Measurements from ENCODE around the gene FEM1B. TPM values are rescaled to one million over a fixed set of nuclear protein-coding genes. Genes with fewer than 3 reads are reported as not detected.

FEM1B gene
- total and polyA plus RNA-seq, 2 donors (not counting 3 experiments of a cell fraction or from before 2014, with no cell fraction given), result 11.1 to 33.2 TPM

- no peak for FAIRE-seq
- CTCF ChIA-PET, result interaction anchor here (0.7 to 5.6 kb wide), 5 partner anchors 50 to 620 kb away, joined by 3 to 233 read pairs (median 5); no protein-coding TSS in a partner anchor
- H3K36me3 ChIP-seq (ENCODE audit: control insufficient read depth in 2 of 2, extremely low read depth in 1 of 2, insufficient read depth in 2 of 2, low read length in 2 of 2), result no peaks in the 10 kb centered on the region
Measured at GRCh38 chr15:68304589-68305337, 27.2 kb downstream of the FEM1B start.

More at GRCh38 chr15:68304589-68305337, 27.2 kb downstream of the FEM1B start:
- Histone ChIP-seq H2AFZ (ENCODE audit: low read depth, low read length) (no peak overlapping the region), H3K9ac (replicated peaks; ENCODE audit: extremely low read depth, insufficient read depth, low read length) (no peak overlapping the region), H3K9me3 (replicated peaks; ENCODE audit: control insufficient read depth, insufficient read depth, low read length) (no peaks in the 10 kb centered on the region), H3K27me3 (ENCODE audit: control insufficient read depth in 2 of 2, insufficient read depth in 2 of 2, low read length in 2 of 2) (no peaks in the 10 kb centered on the region), H3K79me2 (ENCODE audit: control insufficient read depth, insufficient read depth, low read length) (no peaks in the 10 kb centered on the region), H3K4me3 (replicated peaks in 1 of 3; ENCODE audit: insufficient read depth in 1 of 3, low read depth in 1 of 3, low read length in 3 of 3) (no peak overlapping the region), H3K4me1 (ENCODE audit: control insufficient read depth, extremely low read depth, insufficient read depth, low read length) (peaks cover 3% of the 10 kb centered on the region), H3K27ac (ENCODE audit: insufficient read depth, low read depth, low read length) (no peak overlapping the region), H3K9me1 (replicated peaks; ENCODE audit: control insufficient read depth, extremely low read depth, insufficient read depth, low read length) (no peaks in the 10 kb centered on the region), H3K4me2 (ENCODE audit: insufficient read depth, low read length) (no peak overlapping the region), H4K20me1 (replicated peaks; ENCODE audit: control insufficient read depth, extremely low read depth, insufficient read depth, low read length) (no peaks in the 10 kb centered on the region)
- POLR2A ChIA-PET, result no interaction called here
- intact Hi-C loops (cut with micrococcal nuclease) (loop anchor here (5.0 kb wide), 1 partner anchor 623 kb away; no protein-coding TSS in a partner anchor), dilution Hi-C loops (cut with MboI; ENCODE audit: extremely low pct_ligation_motif_present, low sequenced_read_pairs) (no loop called here)
- no peak for TF ChIP-seq MAX (IDR thresholded peaks at IDR 0.05; ENCODE audit: insufficient read depth, insufficient read length)
- TF ChIP-seq MYC (IDR thresholded peaks at IDR 0.05; ENCODE audit: low read depth, low read length), result no peak
- no peak for TF ChIP-seq FOS (IDR thresholded peaks at IDR 0.05; ENCODE audit: borderline replicate concordance, insufficient read depth, low read length)
- TF ChIP-seq CTCF (IDR thresholded peaks at IDR 0.05; ENCODE audit: extremely low read depth in 1 of 2, insufficient read depth in 1 of 2, low read depth in 1 of 2, low read length in 2 of 2), result no peak
- TF ChIP-seq POLR2AphosphoS5 (IDR thresholded peaks at IDR 0.05; ENCODE audit: insufficient read depth, low read depth, low read length), result no peak
- TF ChIP-seq JUN (IDR thresholded peaks at IDR 0.05; ENCODE audit: borderline replicate concordance, insufficient read depth, insufficient read length, low read depth), result no peak
- TF ChIP-seq GATA2 (IDR thresholded peaks at IDR 0.05; ENCODE audit: insufficient read depth, insufficient read length, low read depth, low read length), result no peak
- TF ChIP-seq EZH2 (IDR thresholded peaks at IDR 0.05; ENCODE audit: borderline replicate concordance, low read depth, low read length, severe bottlenecking), result no peak
- TF ChIP-seq POLR2A (IDR thresholded peaks at IDR 0.05; ENCODE audit: low read depth, low read length), result no peak
- DNase-seq (ENCODE audit: low read depth, low spot score), result no peak
- no TSS peak for BruUV-seq (replicated peaks)
